ENCODE data around the gene BCL2L2. TPM values are rescaled to one million over a fixed set of nuclear protein-coding genes. Genes with fewer than 3 reads are reported as not detected.

Gene BCL2L2
- total and polyA plus RNA-seq, 12 donors: 16.8 to 54.6 (median 40.4) TPM

GRCh38 chr14:23299986-23300686, 6.5 kb upstream of the BCL2L2 start:
- DNase-seq: peak in 1 of 7 donors; percentile 59
- H3K4me3 ChIP-seq: peak overlapping the region in 3 of 4 donors; percentile 47 to 64 (median 58)
- H3K27me3 ChIP-seq: no peaks in the 10 kb centered on the region
- peaks cover 0 to 5% of the 10 kb centered on the region in 2 donors for H3K36me3 ChIP-seq (replicated peaks in 1 of 2)
- peak overlapping the region; percentile 81 to 99 (median 95) for H3K27ac ChIP-seq
- TF ChIP-seq POLR2A (IDR thresholded peaks at IDR 0.05) (no peak), CTCF (IDR thresholded peaks at IDR 0.05) (no peak)
- 66 to 69% (median 68%) methylated on average over 10 of the region's 10 CpGs for WGBS, 4 donors
- H3K4me1 ChIP-seq (replicated peaks in 1 of 2): peaks cover 14 to 22% of the 10 kb centered on the region in 2 donors
- intact Hi-C loops (cut with DNase I): loop anchor here in 1 of 2 donors (10.0 kb wide), 1 partner anchor 175 kb away; no protein-coding TSS in a partner anchor
- H3K9me3 ChIP-seq (replicated peaks in 1 of 3): no peaks in the 10 kb centered on the region

GRCh38 chr14:23300687-23301223, 5.9 kb upstream of the BCL2L2 start:
- intact Hi-C loops (cut with DNase I): no loop called here
- peaks cover 15 to 20% of the 10 kb centered on the region in 2 donors for H3K4me1 ChIP-seq (replicated peaks in 1 of 2)
- H3K36me3 ChIP-seq (replicated peaks in 1 of 2): peaks cover 0 to 5% of the 10 kb centered on the region in 2 donors
- H3K4me3 ChIP-seq: peak overlapping the region in 3 of 4 donors; percentile 47 to 64 (median 58)
- H3K9me3 ChIP-seq (replicated peaks in 1 of 3): no peaks in the 10 kb centered on the region
- H3K27me3 ChIP-seq: no peaks in the 10 kb centered on the region
- 1 to 4% (median 3%) methylated on average over 12 to 13 of the region's 13 CpGs for WGBS, 4 donors
- peak; percentile 65 to 82 (median 77) for DNase-seq
- peak overlapping the region; percentile 81 to 99 (median 95) for H3K27ac ChIP-seq
- TF ChIP-seq POLR2A (IDR thresholded peaks at IDR 0.05) (peak in 1 of 2 donors; percentile 50), CTCF (IDR thresholded peaks at IDR 0.05) (no peak)

GRCh38 chr14:23301288-23301968, 5.2 kb upstream of the BCL2L2 start:
- Histone ChIP-seq H3K36me3 (replicated peaks in 1 of 2) (peaks cover 0 to 5% of the 10 kb centered on the region in 2 donors), H3K27me3 (no peaks in the 10 kb centered on the region), H3K4me3 (peak overlapping the region in 2 of 4 donors; percentile 47 to 64), H3K9me3 (replicated peaks in 1 of 3) (no peaks in the 10 kb centered on the region), H3K27ac (peak overlapping the region; percentile 88 to 99 (median 97)), H3K4me1 (replicated peaks in 1 of 2) (peaks cover 21 to 26% of the 10 kb centered on the region in 2 donors)
- peak; percentile 97 to 99 (median 98) for DNase-seq
- intact Hi-C loops (cut with DNase I): no loop called here
- TF ChIP-seq POLR2A (IDR thresholded peaks at IDR 0.05) (peak; percentile 58 to 76), CTCF (IDR thresholded peaks at IDR 0.05) (peak; percentile 39 to 92 (median 72))
- WGBS, 4 donors: 0 to 5% (median 0%) methylated on average over 10 to 87 of the region's 87 CpGs

GRCh38 chr14:23301969-23302289, 4.7 kb upstream of the BCL2L2 start:
- Histone ChIP-seq H3K36me3 (replicated peaks in 1 of 2) (peaks cover 0 to 5% of the 10 kb centered on the region in 2 donors), H3K27ac (peak overlapping the region; percentile 82 to 99 (median 97)), H3K27me3 (no peaks in the 10 kb centered on the region), H3K4me1 (replicated peaks in 1 of 2) (peaks cover 21 to 26% of the 10 kb centered on the region in 2 donors), H3K9me3 (replicated peaks in 1 of 3) (no peaks in the 10 kb centered on the region), H3K4me3 (peak overlapping the region in 3 of 4 donors; percentile 12 to 64 (median 34))
- intact Hi-C loops (cut with DNase I): no loop called here
- WGBS, 4 donors: 0 to 1% (median 0%) methylated on average over 2 to 25 of the region's 25 CpGs
- TF ChIP-seq CTCF (IDR thresholded peaks at IDR 0.05) (no peak), POLR2A (IDR thresholded peaks at IDR 0.05) (peak; percentile 79 to 81)
- no peak for DNase-seq
